Activated CD8-positive, alpha-beta memory T cell treated with anti-CD3 and anti-CD28 coated beads, Interleukin-2, amount 50 U/mL, for 1 hour (primary cell): ENCODE data around the gene ISCA2.

Experiments
- DNase-seq: peaks from one replicate; pipeline ENCODE4 v3.0.0-alpha.2; 2020; ENCODE audit errors: extremely low read depth

Gene ISCA2

DNA sequence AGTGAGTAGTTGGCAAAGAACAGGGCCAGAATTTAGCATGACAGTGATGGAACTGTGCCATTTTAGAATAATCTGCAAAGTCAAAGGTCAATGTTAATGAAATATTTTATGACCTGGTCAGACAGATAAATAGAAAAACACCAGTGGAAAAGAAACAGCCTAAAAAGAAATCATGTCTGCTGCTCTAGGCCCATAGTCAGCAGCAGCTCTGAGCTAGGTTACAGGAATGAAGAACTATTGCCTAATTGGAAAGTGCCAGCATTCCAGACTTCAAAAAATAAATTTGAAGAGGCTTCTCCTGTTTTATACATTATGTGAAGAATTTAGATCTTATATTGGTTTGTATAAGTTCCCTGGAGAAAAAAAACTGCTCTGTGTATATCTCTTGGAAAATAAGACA is 10.2 kb upstream of the ISCA2 start:
- DNase-seq: no peak

DNA sequence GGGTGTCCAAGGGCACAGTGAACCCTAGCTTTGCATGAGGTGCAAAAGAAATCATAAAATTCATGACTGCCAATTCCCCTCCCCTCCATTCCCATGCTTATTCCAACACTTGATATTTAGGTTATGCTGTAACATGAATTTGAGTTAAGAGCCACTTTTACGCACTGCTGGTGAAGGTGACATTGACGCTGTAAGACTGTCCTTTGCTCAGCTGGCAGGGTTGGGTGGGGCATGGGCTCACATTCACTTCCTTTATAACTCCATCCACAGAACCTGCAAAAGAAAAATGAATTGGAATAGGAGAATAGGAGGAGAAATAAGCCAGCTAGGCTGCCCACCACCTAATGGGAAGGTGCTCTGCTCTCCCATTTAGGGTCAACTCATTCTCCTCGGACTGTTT is 7.4 kb upstream of the ISCA2 start:
- no peak for DNase-seq

DNA sequence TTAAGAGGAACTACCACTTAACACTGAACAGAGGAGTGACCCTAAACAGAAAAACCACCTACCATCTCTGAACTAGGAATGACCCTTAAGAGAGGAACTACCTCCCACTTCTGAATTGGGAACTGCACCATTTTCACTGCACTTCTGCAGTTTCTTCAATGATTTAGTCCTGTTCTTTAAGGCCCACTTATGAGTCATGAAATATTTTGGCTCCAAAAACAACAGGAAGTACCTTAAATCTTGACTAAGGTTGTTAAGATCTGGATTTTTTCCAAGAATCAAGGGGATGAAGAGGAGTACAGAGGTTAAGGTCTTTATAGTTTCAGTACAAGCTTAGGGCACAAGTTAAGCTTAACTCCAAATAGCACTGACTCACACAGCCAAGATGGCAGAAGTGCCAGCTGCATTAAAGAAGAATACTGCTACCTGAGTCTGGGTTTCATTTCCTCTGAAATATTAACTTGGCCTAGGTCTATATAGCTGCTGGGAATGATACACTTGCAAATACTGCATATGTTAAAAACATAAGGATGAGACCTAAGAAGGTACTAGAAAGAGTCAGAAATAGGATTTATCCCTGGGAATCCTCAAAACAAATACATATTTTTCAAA is 4.7 kb upstream of the ISCA2 start:
- no peak for DNase-seq

DNA sequence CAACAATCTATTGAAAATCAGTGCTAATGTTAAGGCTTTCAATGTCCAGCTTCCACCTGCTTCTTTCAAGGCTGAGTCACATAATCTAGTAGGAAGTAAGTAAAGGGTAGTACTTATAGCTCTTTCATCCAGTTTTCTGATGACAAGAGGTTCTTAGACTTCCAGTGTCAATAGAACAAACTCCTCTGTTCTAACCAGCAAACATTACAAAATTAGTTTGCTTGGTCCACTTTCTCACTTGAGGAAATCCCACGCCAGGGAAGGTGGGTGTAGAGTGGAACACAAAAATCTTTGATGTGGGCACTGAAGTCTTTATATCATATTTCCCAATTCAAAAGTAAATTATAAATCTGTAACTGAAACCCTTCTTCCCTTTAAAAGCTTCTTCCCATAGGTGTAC is 3.1 kb upstream of the ISCA2 start:
- no peak for DNase-seq

DNA sequence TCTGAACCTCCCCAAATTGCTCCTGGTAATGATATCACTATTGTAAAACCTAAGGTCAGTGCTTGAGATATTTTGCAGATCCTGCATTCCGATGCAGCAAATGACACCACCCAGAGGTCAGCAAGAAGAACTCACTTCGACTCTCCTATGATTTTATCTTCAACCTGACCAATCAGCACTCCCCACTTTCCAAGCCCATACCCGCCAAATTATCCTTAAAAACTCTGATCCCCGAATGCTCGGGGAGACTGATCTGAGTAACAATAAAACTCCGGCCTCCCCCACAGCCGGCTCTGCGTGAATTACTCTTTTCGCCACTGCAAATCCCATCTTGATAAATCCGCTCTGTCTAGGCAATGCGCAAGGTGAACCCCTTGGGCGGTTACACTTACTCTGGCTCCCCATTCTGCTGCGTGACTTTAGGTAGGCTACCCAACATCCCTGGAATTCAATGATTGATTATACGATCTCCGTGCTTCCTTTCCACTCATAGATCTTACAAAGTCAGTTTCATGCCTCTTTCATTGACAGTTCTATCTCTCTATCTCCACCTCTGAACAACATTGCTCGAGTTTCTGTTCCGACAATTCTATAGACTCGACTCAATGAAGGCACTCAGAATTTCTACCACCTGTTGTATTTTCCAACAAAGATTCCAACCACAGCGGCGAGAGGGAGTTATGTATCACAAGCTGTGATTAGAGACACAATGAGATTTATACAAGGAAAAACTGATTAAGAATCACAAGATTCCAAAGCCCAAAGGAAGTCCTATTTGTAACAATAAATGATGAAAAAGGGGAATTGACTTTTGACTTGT is 1.4 kb upstream of the ISCA2 start:
- no peak for DNase-seq

DNA sequence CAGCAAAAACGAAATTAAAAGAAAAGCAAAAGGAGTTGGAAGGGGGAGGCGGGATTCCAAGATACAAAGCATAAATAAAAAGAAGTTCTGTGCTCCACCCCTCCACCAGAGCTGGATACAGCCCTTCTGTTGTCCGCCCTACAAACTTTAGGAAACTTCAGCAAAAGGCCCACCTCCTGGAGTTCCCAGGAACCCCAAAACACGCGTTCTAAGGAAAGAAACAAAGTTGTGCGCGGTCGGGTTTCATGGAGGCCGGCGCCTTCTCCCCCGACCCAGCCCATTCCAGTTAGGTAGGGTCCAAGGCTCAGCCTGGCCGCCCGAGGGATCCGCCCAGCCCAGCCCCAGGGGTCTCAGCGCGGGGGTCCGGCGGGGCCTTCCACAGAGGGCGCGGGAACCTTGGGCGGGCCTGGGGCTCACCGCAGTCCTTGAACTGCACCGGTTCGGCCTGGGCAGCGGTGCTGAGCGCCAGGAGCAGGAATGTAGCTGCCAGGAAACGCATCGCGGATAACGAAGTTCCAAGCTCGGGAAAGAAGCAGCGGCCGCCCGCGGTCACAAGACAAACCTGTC is 706 bp upstream of the ISCA2 start, which contains the start of gene NPC2:
Gene NPC2, minus strand, starts transcription at position 530 of the 567 bp plus-strand sequence. Its CDS starts 31 bp downstream, at position 499.
- no peak for DNase-seq

DNA sequence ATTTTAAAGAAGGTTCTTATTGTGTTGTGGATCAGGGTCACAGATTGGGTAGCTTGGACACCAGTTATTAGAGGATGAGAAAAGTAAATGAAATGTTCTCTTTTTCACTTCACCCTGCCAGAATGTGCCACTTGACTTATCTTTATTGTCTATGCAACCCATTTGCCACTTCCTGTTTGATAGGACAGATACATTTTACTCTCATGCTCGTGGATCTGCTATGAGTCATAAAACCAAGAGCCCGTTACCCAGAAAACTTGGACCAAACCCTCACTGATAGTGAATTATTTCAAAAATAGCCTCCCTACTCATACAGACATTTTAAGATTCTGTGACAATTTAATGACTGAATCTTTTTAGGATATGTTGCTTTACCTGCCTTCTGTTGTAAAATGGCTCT is 1.8 kb downstream of the ISCA2 start:
- DNase-seq: no peak

DNA sequence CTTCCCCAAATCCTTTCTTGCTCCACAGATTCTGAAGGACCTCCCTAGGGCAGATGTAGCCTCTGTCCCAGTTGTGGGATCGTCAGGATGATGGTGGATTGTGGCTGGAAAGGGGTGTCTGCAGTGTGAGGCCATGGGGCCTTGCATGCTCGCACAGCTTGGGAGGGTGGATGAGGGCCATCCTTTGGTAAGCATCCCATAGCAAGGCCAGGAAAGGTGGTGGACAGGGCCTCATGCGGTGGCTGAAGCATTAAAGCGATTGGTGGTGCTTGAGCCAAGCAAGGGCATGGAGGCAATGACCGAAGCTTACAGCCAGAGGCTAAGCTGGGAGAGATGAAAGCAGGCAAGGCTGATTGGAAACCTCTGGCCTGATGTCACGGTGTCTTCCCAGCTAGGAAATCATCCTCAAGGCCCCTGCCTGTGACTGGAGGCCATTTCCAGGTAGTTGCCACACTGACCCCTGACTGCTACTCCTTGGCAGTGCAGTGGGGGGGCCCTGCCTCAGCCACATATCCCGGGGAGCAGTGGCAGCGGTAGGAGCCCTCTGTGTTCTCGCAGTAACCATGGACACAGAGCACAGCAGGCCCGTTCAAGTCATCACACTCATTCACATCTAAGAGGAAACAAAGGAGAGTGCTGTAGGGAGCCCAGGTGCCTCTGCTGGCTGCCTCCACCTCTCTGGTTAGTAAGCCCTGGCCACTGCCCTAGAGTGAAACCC is 7.0 kb downstream of the ISCA2 start:
- no peak for DNase-seq

DNA sequence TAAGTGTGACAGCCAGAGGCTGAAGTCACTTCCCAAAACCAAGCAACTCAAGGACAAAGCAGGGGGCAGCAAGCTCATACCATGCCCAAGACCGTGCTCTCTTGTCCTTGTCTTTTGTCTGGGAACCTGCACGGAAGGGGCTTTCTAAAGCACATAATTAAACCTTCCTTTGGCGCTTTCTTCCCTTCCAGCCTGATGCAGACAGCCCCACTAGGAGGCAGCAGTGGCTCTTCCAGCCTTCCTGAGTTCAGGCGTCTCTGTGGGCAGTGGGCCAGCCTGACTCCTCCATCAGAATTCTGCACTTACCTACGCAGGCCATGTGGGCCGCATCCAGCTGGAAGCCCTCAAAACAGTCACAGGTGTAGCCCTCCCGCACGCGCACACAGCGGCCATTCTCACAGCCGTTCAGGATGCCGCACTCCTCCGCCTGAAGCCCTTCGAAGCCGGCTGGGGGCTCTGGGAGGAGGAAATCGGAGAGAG is 7.6 kb downstream of the ISCA2 start:
- no peak for DNase-seq

DNA sequence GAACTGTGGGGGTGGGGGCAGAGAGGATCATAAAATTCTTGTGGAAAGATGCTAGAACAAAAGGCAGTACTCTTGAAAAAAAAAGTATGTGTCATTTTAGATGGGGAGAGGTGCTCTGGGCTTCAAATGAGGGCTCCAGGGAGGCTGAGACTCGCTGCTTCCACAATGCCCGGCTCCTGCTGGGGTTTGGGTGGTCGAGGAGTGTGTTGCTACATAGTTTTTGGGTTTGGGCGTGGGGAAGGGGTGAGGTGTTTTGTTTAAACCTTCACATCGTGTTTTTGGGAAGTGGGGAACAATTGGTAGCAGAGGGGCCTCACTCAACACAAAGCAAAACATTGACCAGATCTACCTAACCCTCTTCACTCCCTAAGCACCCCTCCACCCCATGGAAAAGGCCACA is 8.1 kb downstream of the ISCA2 start:
- no peak for DNase-seq

DNA sequence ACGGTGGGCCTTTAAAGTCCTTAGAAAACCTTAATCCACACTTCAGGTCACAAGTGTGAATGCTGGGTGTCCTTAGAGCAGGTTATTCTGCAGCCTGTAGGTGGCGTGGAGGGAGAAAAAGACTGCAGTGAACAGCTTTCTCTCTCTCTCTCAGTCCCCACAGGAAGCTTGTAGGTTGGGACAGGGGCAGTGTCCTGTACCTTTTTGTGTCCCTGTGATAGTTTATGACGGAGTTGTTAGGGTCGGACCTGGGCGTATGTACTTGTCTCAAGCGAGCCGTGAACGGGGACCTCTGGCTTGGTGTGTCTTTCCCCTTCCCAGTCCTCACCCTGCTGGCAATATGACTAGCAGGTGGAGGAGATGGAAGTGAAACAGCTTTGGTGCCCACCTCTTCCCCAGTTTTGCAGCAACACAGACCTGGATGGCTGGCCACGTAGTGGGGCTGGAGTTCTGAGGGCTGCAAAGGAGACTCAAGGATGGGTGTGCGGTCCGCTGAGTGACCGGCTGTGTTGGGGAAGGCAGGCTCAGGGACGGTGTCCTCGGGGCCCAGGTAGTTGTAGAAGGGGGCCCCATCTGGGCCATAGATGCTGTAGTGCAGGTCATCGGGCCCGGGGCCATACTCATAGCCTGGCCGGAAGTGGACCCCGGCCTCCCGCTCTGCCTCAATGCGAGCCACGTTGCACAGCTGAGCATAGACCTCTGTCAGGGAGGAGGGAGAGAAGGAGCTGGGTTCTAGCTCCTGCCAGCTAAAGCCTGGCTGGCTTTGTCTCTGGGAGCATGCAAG is 8.9 kb downstream of the ISCA2 start:
- no peak for DNase-seq

DNA sequence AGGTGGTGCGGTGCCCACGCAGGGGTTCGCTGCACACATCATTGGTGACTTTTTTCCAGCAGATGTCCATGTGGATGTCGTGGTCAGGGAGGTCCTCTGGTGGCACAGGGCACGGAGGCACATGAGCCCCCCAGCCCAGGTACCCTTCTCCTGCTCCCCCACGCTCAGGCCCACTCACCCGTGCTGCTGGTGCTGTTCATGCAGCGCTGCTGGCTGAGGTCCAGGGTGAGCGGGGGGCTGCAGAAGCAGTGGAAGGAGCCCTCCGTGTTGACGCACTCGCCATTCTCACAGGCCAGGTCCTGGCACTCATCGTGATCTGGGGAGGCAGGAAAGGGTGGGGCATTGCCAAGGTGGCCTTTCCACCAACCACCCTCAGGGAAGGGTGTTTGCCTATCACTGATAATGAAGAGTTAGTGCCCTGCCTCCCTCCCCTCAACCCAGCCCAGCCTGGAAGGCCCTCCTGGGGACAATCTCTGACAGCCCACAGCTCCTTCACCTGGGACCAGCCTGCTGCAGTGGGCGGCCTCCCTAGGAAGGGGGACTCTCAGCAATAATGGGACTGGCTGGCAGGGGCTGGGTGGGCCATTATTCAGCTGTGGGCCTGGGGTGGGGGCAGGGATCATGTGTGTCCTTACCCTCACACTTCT is 9.8 kb downstream of the ISCA2 start:
- no peak for DNase-seq

DNA sequence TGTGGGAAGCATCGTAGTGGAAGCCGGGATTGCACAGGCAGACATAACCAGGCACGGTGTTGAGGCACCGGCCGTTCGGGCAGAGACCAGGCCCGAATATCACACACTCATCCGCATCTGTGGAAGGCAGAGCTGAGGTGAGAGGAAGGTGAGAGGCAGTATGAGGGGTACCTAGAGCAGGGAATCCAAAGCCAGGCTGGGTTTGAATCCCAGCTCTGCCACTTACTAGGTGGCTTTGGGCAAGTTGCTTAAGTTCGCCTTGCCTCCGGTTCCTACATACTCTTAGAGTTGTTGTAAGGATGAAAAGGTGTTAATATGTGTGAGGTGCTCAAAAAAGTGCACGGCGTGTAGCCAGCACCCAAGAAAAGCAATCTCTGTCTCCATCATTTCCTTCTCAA is 10.4 kb downstream of the ISCA2 start:
- DNase-seq: no peak

DNA sequence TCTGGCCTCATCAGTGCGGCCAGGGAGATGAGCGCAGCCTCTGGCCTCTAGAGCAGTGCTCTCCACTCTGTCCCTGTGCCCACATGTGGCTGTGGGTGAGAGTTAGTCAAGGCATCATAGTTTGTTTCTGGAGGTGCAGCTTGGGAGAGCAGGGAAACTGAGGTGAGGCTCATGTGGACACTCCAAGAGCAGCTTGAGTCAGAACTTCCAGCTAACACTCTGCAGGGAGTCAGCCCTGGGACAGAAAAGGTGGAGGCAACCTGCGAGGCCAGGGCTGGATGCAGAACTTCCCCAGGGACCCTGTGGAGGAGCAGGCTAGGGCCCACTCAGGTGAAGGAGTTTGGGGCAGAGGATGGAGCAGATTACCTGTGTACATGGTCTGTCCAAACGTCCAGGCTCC is 10.8 kb downstream of the ISCA2 start:
- no peak for DNase-seq

DNA sequence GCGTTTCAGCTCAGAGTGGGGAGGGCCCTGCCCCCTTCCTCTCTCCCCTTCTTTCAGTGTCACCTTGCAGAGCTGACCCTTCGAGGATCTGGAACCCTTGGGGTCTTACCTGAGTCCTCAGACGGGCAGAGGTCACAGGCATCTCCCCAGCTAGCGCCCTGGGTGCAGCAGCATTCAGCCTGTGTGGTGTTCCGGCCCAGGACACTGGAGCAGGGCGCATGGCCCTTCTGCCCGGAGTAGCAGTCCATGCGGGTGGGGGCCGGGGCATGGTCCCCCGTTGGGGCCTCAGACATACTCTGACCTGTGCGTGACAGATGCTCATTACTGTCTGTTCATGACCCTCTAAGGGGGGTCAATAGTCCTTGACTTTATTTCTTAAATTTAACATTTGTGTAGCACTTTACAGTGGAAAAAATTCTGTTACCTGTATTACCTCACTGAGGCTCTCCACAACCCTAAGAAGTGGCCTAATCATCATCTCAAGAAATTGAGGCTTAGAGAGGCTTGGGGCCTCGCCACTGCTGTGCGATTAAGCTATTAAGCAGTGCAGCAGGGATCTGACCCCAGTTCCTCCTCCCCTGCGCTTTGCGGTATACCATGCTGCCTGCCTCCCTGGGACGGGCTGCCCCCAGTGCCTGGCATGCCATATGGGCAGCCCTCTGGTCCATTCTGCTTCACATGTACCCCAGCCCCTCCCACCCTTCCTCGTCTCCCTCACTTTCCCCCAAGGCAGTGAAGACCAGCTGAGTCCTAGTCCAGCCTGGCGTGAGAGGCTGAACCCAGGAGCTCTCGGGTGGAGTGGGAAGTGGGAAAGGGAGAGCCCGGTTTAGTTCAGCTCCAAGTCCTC is 11.5 kb downstream of the ISCA2 start:
- DNase-seq: no peak

DNA sequence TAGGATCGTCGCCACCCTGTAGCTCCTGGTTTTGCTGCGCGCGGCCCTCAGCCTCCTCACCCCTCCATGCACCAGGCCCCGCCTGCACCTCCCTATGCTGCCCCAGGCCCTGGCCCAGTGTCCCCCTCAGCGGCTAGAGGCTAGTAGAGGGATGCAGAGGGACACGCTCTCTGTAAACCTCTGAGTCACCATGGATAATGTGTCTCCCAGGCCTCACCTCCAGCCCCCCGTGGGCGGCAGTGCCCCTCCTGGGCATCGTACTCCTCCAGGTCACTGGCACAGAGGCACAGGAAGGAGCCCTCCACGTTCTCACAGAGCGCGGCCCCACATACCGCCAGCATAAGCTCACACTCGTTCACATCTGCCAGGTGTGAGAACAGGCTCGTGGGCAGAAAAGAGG is 12.3 kb downstream of the ISCA2 start:
- DNase-seq: no peak

DNA sequence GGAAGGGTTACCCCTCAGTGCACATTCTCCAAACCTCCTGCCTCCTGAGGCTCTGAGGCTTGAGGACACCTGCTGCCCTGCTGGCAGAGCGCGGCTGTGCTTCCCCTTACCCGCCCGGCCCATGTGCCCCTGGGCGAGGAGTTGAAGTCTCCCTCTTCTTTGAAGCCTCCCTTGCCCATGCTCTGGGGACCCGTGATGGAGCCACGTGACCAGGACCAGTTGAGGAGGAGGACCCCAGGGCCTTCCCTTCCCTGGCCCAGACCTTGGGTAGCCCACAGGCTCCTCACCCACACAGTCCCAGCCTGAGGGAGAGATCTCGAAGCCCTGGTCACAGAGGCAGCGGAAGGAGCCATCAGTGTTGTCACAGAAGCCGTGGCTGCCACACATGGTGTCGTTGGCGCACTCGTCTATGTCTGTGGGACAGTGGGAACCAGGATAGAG is 12.9 kb downstream of the ISCA2 start:
- no peak for DNase-seq

DNA sequence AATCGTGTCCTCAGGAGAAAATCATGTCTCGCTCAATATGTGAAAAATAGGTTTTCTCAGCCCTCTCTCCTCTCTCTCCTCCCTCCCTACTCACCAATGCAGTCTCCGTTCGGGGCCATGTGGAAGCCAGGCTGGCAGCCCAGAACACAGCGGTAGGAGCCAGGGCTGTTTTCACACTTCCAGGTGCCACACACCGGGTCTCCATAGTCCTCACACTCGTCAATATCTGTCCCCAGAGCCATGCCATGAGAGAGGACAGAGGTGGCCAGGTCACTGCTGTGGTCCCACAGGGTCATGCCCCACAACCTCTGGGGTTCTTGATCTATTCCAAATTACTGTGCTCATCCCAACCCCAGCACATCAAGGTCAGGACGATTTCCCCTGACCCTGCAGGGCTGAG is 13.5 kb downstream of the ISCA2 start:
- no peak for DNase-seq

DNA sequence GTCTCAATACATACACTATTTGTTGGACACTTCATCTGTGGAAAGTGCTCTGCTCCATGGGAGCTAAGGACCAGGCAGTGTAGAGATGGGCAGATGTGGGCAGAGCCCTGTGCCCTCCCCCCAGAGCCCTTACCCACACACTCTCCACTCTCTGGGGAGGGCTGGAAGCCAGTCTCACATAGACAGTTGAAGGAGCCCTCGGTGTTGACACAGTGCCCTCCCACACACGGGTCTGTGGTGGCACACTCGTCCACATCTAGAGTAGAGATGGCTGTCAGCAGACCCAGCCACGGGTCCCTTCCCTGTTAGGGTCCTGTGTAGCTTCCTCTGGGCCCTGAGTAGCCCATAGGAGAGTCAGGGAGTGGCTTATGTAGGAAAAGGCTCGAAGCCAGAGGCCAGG is 14.3 kb downstream of the ISCA2 start:
- no peak for DNase-seq

DNA sequence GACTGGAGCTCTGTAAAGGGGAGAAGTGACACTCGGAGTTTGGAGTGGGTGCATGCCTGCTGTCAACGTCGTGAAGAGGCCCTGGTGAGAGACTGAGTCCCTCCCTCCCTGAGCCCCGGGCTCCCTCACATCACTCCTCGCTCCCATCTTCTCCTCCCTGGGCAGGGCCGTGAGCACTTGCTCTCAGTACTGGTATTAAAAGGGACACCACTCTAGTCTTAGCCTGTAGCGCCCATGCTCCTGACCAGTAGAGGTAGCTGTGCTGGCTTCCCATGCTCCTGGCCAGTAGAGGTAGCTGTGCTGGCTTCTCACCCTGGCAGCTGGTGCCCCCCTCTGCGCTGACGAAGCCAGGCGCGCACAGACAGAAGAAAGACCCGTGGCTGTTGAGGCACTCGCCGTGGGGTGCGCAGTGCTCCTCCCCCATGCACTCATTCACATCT is 14.7 kb downstream of the ISCA2 start:
- no peak for DNase-seq
